ENCODE data around the gene PPRC1. TPM values are rescaled to one million over a fixed set of nuclear protein-coding genes. Genes with fewer than 3 reads are reported as not detected.

PPRC1 gene
- total and polyA plus RNA-seq, 4 donors = 4.9 to 10.1 (median 8.7) TPM

- TF ChIP-seq EGR1 (IDR thresholded peaks at IDR 0.05; ENCODE audit: low read depth in 2 of 2) (no peak), HNF4G (IDR thresholded peaks at IDR 0.05) (no peak), CTCF (IDR thresholded peaks at IDR 0.05; ENCODE audit: low read depth, low read length, missing input control) (no peak), FOXA1 (IDR thresholded peaks at IDR 0.05) (no peak), MAX (IDR thresholded peaks at IDR 0.05) (no peak), YY1 (IDR thresholded peaks at IDR 0.05) (no peak), NR2F2 (IDR thresholded peaks at IDR 0.05) (no peak), SP1 (IDR thresholded peaks at IDR 0.05) (no peak), HNF4A (conservative IDR thresholded peaks at IDR 0.05) (no peak), ATF3 (IDR thresholded peaks at IDR 0.05) (no peak), FOXA2 (IDR thresholded peaks at IDR 0.05) (no peak), RAD21 (IDR thresholded peaks at IDR 0.05) (no peak), TAF1 (conservative IDR thresholded peaks at IDR 0.05) (no peak), REST (IDR thresholded peaks at IDR 0.05) (no peak), ZBTB33 (IDR thresholded peaks at IDR 0.05) (no peak), RXRA (IDR thresholded peaks at IDR 0.05) (no peak), GABPA (IDR thresholded peaks at IDR 0.05 in 1 of 2, conservative IDR thresholded peaks at IDR 0.05 in 1 of 2) (no peak), JUND (IDR thresholded peaks at IDR 0.05) (no peak)
- H3K27ac ChIP-seq (ENCODE audit: low read depth in 1 of 2, low read length in 2 of 2) = no peak overlapping the region
- no peaks in the 10 kb centered on the region for H3K27me3 ChIP-seq (ENCODE audit: control insufficient read depth in 4 of 4, insufficient read depth in 4 of 4, low read length in 3 of 4)
- no peaks in the 10 kb centered on the region for H3K9me3 ChIP-seq (ENCODE audit: control insufficient read depth in 4 of 4, low read length in 3 of 4)
- WGBS = 94% methylated on average over 5 of the region's 5 CpGs
- H3K36me3 ChIP-seq (ENCODE audit: control insufficient read depth in 4 of 4, insufficient read depth in 3 of 4, low read depth in 1 of 4, low read length in 3 of 4) = peaks cover 16 to 64% (median 35%) of the 10 kb centered on the region in 4 donors
- no peak overlapping the region for H3K4me3 ChIP-seq (ENCODE audit: low read depth in 1 of 3, low read length in 3 of 3)
- H3K4me1 ChIP-seq (ENCODE audit: control insufficient read depth in 4 of 4, insufficient read depth in 4 of 4, low read length in 3 of 4) = no peaks in the 10 kb centered on the region
- DNase-seq (ENCODE audit: low spot score) = no peak
- H3K9ac ChIP-seq (ENCODE audit: low read depth in 1 of 2, low read length in 2 of 2) = no peak overlapping the region
These were observed 8.2 kb downstream of the PPRC1 start for GRCh38 chr10:102140913-102141540.
